Coronary artery (tissue), 2 donors: ENCODE measurements around the gene ADARB2.

Source experiments
- DNase-seq: peaks from one replicate; pipeline ENCODE4 v3.0.0-alpha.2; 2017; ENCODE audit warnings: low spot score
- H3K27ac ChIP-seq, 2 donors: fragments of 200-600 bp; sonication (generic); one replicate each; pipeline ENCODE4 v1.5.1; 2016 to 2019
- H3K4me3 ChIP-seq: fragments of 200-600 bp; sonication (generic); 2 replicates; pipeline ENCODE4 v1.5.1; 2016; ENCODE audit warnings: mild to moderate bottlenecking, moderate library complexity
- CTCF ChIP-seq: fragments of 200-600 bp; sonication (generic); IDR thresholded peaks from one replicate; pipeline ENCODE4 v1.5.1; 2019; ENCODE audit warnings: antibody characterized with exemption

ADARB2 gene

GRCh38 chr10:1301143-1301542 is 436.2 kb downstream of the ADARB2 start:
- Histone ChIP-seq H3K4me3 (no peak overlapping the region), H3K27ac (no peak overlapping the region)
- TF ChIP-seq CTCF = no peak
- DNase-seq = no peak

GRCh38 chr10:1300218-1300617 is 437.1 kb downstream of the ADARB2 start:
- H3K4me3 ChIP-seq = no peak overlapping the region
- no peak for DNase-seq
- no peak overlapping the region for H3K27ac ChIP-seq
- TF ChIP-seq CTCF = no peak

- no peak for DNase-seq
- H3K4me3 ChIP-seq = no peak overlapping the region
- H3K27ac ChIP-seq = no peak overlapping the region
- TF ChIP-seq CTCF = no peak
These were observed 438.1 kb downstream of the ADARB2 start for GRCh38 chr10:1299041-1299726.

GRCh38 chr10:1297566-1298301 is 439.6 kb downstream of the ADARB2 start:
- Histone ChIP-seq H3K27ac (no peak overlapping the region), H3K4me3 (no peak overlapping the region)
- no peak for TF ChIP-seq CTCF
- no peak for DNase-seq

GRCh38 chr10:1295756-1296480 is 441.4 kb downstream of the ADARB2 start:
- Histone ChIP-seq H3K27ac (no peak overlapping the region), H3K4me3 (no peak overlapping the region)
- TF ChIP-seq CTCF = no peak
- no peak for DNase-seq

- no peak for DNase-seq
- no peak for TF ChIP-seq CTCF
- Histone ChIP-seq H3K4me3 (no peak overlapping the region), H3K27ac (no peak overlapping the region)
These were observed 442.6 kb downstream of the ADARB2 start for GRCh38 chr10:1294748-1295147.
